Occipital lobe (tissue), 2 donors: ENCODE data around the gene SLC4A4. TPM values are rescaled to one million over a fixed set of nuclear protein-coding genes. Genes with fewer than 3 reads are reported as not detected.

Source experiments
- DNase-seq: peaks from one replicate; lab custom pipeline; 2025; lab: John Stamatoyannopoulos, UW
- total RNA-seq: library from RNA; depleted of rRNA; stranded (reverse); fragments of >200 nt; gene quantifications from one replicate; pipeline ENCODE4 v1.2.3, GENCODE V29; 2014

Gene SLC4A4
- total RNA-seq, 1 donor from 2014 or later = 15.6 TPM

DNA sequence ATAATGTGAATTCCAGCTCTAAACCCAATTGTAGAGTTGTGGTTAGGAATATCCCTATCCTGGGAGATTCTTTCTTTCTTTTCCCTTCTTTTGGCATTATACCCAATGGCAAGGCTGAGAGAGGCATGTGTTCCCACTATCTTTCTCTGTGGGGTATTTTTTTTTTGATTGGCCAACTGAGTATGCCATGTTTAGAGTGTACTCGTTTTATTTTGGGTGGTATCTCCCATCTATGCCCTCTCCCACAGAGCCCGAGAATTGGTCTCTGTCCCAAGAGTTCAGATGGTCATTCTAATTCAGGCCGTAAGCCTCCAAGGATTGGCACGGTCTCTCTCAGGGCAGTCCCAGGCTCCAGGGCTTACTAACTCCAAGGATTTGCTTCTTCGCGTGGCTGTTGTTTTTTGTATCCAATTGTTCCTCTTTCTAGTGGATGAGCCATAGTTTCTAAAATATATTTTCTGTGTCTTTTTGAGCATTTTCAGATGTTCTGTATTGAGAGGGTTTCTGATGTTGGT, 198.8 kb downstream of the SLC4A4 start:
- no peak for DNase-seq

DNA sequence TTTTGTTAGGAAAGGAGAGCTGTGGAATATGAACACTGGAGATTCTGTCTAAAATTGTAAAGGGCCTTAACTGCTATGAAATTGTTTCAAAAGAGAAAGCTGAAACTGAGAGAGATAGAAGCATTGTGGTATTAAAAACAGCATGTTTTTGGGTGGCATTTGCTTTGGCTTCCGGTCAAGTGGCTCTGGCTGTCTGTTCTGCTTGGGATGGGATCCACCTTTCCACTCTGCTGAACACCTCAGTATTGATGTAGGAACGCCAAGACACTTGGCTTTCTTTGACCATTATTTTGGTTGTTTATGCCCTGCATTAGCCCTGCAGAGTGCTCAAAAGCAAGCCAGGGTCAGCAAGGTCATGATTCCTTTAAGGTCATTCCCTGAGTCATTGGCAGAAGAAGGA, 199.7 kb downstream of the SLC4A4 start:
- no peak for DNase-seq

DNA sequence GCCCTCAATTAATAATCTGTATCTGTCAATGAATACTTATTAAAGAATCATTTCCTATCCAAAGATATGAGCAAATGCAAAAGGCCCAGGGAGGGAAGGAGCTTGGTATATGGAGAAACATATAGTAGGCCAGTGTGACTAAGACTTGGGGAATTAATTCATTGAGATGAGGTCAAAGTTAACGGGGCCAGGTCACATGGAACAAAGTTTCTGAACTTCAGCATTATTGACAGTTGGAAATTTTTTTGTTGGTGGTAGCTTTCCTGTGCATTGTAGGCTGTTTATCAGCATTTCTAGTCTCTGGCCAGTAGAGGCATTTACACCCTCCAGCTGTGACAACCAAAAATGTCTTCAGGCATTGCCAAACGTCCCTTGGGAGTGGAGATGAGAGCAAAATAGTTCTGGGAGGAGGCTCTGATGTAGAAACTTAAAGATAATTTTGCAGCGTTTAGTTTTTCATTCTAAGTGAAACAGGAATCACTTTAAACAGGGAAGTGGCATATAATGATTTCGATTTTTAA, 202.0 kb downstream of the SLC4A4 start:
- DNase-seq = no peak

DNA sequence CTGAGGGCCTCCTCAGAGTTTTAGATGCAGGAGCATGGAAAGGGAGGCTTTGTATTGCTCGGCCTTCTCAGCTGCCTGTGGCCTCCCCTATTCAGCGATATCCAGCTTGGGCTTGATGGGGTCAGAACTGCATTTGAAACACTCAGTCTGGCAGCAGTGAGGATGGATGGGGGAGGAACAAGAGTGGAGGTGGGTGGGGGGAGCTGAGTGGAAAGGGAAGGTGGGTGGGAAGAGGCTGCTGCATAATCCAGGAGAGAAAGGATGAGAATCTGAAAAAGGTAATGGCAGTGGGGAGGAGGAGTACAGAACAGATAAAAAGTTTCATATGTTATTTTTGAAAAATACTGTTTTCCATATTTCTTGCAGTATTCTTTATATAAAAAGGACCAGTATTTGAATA, 202.7 kb downstream of the SLC4A4 start:
- no peak for DNase-seq

DNA sequence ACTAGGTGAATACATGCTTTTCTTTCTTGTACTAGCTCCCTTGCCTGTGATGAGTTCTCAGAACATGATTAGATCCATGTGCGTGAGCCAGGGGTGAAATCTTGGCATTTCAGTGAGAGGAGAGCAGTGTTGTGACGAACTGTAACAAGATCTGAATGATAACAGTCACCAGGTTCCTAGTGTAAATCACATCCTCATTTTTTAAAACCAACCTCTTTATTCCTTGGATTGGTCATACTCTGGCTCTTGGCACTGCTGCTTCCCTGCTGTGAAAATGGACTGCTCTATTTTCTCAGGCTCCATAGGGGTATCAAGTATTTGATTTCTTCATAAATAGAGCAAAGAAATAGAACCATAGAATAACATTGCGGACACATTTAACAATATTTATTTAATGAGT, 206.3 kb downstream of the SLC4A4 start:
- DNase-seq = no peak

DNA sequence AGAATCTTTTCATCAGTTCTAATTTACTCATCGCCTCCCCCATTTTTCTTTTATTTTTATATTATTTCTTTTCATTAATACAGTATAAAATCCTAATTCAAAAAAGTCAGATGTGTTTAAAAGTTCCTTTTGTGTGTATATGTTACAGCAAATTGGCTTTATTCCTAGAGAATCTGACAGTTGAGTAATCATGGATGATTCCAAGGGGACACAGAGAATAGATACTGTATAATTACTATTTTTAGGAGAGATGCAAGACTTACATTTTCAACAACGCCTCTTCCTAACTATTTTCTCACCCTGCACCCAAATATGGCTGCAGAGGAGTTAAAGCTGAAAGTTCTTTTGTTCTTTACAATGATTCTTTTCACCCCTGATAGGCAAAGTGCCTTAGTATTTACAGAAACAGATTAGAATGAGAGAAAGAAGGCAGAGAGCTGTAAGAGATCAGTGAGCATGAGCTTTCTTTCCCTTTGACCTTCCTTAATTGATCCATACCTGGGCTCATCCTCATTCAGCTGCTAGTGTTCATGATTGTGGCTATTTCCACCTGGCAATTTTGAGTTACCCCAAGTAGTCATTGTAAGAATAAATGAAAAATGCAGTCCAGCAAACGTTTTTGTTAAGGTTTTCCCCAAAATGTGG, 210.8 kb downstream of the SLC4A4 start:
- DNase-seq = no peak

DNA sequence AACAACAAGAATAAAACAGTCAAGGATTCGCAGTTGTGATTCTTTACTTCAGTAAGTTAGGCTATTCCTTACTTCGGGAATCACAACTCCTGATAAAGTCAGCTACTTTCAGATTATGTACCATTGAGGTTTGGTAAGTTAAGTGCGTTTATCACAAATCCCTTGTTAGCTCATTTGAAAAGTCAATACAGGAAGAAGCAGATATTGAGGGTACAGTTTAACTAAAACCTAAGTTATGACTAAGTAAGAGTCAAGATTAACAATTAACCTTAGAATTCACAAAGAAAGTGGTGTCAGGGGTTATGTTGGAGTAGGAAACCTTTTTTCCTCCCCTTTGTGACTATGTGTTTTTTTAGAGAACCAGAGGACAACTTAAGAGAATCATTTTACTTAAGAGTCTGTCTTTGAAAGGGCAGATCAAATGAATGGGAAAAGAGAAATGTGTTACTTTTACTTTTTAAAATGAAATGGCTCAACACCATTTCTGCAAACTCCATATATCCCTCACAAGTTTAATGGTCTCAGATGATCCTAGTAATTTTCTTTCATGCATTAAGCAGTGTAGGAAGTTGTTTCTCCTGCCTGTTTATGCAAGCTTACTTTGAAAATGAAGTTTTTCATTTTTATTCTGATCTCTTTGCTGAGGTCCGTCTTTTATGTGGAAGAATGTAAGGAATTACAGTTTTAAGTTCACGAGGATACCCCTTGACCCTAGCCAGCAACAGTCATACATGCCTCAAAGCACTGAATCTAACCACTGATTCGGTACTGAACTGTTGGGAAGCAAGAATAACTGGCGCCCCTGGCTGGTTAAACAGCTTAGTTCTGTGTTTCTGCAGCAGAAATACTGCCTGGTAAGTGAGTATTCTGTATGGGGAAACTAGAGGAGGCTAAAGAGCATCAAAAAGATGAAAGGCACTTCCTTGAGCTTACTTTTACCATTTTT, 211.7 kb downstream of the SLC4A4 start:
- no peak for DNase-seq

DNA sequence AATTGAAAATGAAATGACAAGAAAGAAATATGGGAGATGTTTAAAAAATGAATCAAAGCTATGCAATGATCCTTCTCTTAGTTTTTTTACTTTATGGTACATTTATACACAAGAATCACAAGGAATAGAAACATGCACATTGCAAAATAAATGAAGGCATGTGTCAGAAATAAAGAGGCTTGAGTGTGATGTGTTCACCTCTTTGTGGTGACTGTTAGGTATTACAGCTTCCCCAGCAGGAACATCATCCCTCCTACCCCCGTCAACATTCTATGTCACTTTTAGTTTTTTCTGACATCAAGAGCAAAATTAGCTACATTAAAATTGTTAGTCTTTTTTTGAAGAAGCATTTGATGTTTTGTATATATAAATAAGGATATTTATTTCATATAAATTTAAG, 214.8 kb downstream of the SLC4A4 start:
- no peak for DNase-seq

DNA sequence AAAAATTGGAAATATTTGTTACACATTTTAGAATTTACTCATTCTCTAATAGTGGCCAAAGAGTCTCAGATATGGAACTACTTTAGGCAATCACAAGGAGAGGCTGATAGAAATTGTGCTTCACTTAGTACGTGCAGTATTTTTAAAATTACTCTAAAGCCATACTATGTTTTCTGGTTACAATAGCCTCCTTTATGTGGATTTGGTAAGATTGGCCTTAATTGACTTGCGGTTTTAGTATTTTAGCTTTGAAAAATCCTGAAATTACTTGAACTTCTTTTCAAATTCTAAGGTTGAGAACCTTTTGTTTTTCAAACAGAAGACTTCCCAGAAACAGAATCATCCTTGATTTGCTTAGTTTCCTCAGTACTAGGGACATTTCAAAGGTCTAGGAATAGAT, 215.2 kb downstream of the SLC4A4 start:
- DNase-seq = no peak

DNA sequence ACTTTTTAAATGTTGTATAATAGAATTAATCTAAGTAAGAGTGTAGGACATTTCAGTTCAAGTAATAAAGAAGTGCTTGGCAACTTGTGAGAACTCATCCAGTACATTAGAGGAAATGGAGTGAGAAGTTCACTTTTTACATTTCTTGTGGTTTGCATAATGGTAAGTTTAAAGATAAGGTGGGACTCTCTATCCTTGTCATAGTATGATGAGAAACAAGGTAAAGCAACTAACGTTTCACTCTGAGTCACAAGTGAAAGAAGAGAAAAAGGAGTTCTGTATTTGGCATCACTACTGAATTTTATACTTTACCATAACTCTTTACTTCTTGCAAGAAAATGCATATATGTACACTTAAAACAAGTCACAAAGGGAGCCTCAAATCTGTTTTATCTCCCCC, 219.4 kb downstream of the SLC4A4 start:
- no peak for DNase-seq

DNA sequence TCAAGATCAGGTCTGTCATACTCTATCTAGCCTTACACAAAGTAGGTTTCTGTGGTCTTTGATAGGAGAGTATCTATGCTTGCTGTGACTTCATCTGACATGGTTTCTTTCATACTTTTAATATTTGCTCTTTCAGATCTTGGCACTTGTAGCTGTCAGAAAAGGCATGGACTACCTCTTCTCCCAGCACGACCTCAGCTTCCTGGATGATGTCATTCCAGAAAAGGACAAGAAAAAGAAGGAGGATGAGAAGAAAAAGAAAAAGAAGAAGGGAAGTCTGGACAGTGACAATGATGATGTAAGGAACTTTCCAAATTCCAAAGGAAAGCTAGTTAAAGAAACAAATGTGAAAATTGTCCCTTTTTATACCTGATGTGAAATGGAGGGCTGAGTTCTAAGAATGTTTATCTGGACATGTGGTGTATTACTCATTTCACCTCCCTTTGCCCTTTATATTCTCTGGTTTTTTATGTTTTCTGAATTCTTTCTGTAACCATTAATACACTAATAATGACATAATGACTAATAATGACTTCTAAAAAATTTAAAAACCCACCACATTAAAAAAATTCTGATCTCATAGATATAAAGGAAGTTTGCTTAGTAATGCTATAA, 221.2 kb downstream of the SLC4A4 start:
- DNase-seq = no peak

DNA sequence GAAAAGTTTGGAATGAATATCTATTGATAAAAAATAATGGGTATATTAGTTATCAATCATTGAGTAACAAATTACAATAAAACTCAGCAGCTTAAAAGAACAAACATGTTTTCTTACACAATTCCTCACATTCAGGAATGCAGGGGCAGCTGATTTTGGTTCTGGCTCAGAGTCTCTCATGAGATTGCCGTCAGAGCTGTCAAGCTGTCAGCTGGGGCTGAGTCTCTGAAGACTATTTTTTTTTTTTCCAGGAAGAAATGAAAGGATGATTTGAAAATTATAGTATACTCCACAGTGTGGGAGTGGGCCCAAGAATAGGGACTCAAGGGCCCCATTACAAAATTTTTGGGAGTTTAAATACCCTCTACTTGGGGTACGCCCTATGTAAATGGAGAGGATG, 226.0 kb downstream of the SLC4A4 start:
- no peak for DNase-seq

DNA sequence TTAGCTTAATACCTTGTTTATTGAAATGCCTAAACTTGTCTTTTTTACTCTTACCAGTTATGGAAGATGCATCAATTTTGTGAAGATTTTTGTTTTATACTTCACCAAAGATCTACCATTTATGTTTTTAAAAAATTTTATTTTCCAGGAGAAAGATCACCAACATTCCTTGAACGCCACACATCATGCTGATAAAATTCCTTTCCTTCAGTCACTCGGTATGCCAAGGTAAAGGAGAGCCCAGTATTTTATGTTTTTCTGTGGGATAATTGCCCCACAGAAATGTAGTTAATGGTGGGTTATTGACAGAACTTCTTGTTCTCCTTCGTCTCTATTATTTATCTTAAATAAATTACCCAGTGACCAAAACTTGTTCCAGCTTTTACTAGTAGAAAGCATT, 228.0 kb downstream of the SLC4A4 start:
- DNase-seq = no peak

DNA sequence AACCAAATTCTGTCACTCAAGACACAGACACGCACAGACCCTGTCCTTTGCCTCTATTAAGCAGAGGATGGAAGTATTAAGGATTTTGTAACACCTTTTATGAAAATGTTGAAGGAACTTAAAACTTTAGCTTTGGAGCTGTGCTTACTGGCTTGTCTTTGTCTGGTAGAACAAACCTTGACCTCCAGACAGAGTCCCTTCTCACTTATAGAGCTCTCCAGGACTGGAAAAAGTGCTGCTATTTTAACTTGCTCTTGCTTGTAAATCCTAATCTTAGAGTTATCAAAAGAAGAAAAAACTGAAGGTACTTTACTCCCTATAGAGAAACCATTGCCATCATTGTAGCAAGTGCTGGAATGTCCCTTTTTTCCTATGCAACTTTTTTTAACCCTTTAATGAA, 229.3 kb downstream of the SLC4A4 start:
- DNase-seq = no peak

DNA sequence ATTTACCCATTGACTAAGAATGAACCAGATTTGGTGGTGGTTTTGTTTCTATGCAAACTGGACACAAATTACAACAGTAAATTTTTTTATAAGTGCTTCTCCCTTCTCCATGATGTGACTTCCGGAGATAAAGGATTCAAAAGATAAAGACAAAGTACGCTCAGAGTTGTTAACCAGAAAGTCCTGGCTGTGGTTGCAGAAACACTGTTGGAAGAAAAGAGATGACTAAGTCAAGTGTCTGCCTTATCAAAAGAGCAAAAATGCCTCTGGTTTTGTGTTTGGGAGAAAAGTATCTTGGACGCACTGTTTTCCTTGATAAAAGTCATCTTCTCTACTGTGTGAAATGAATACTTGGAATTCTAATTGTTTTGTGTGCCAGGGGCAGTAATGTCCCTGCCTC, 231.7 kb downstream of the SLC4A4 start:
- DNase-seq = no peak

DNA sequence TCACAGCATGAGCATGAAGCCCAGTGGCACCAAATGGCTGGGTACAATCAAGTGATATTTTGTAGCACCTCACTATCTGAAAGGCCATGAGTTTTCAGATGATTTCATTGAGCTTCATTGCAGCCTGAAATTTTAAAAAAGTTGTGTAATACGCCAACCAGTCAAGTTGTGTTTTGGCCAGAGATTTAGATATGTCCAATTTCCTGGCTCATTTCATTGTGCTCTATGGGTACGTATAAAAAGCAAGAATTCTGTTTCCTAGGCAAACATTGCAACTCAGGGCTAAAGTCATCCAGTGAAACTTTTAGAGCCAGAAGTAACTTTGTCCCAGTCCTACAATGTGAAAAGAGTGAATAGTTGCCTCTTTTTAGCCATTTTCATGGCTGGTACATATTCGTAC, 232.5 kb downstream of the SLC4A4 start:
- DNase-seq = no peak

DNA sequence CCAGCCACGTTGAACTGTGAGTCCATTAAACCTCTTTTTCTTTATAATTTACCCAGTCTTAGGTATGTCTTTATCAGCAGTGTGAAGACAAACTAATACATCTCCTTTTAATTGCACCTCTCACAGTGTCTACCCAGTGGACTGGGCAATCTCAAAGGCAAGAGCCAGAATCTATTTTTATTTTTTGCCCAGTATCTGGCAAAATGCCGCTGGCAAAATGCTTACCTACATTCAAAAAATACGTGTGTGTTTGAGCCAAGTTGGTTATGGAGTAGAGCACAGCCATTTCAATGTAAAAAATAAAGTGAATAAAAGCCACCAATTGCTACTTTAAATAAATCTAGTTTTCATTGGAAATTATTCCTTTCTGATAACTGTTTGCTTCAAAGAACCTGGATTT, 245.2 kb downstream of the SLC4A4 start:
- DNase-seq = no peak

DNA sequence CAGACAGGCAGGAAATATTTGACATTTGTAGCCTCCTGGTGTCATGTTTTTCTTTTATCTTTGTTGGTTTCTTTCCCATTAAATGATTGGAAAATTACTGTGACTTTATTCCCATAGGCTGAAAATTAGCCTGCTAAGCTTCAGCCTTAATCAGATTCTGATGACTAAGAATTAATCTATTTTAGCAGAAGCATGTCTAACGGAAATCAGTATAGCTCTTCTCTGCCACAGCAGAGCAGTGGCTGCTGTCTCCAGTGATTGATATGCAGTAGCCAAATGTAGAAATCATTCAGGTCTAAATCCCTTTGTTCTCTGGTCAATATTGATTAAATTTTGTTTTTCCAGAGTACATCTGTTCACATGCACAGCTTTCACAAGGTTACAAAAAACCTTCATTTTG, 245.8 kb downstream of the SLC4A4 start:
- no peak for DNase-seq

DNA sequence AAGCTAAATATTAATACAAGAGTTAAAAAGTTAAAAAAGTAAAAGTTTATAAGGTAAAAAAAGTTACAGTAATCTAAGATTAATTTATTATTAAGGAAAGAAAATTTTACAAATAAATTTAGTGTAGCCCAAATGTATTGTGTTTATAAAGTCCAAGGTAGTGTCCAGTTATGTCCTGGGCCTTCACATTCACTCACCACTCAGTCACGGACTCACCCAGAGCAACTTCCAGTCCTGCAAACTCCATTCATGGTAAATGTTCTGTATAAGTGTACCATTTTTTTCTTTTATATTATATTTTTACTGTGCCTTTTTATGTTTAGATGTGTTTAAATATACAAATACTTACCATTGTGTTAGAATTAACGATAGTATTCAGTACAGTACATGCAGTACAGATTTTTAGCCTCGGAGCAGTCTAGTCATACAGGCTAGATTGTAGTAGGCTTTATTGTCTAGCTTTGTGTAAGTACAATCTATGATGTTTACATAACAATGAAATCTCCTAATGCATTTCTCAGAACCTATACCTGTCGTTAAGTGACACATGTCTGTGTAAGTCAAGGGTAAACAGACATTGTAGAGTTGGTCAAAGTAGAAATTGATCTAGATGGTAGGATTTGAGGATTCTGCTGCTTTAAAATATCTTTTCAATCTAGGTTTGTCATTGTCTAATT, 247.4 kb downstream of the SLC4A4 start:
- DNase-seq = no peak

DNA sequence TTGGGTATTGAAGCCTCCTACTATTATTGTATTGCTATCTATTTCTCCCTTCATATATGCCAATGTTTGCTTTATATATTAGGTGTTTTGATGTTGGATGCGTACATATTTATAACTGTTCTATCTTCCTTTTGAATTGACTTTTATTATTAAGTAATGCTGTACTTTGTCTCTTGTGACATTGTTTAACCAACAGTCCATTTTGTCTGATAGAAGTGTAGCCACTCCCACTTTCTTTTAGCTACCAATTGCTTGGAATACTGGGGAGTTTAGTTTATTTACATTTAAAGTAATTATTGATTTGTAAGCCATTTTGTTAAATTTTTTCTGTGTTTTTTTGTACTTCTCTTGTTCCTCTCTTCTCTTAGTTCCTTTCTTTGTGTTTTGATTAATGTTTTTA, 249.2 kb downstream of the SLC4A4 start:
- DNase-seq = no peak

DNA sequence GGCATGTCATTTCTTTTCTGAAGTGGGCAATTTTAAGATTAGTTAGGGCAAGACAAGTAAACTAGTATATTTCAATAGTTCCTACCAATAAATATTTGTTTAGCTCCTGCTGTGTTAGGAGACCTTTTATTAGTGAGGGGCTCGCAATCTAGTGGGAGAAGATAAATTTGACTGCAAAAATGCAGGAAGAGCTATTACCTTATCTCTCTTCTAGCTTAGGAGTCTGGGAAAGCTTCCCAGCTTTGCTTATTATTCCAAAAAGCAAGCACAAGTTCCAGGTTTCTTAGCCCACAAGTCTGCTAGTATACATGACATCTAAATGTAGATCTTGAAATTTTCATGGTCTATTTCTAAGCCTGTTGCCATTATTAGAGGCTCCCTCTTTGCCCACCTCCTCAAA, 254.0 kb downstream of the SLC4A4 start:
- DNase-seq = no peak

DNA sequence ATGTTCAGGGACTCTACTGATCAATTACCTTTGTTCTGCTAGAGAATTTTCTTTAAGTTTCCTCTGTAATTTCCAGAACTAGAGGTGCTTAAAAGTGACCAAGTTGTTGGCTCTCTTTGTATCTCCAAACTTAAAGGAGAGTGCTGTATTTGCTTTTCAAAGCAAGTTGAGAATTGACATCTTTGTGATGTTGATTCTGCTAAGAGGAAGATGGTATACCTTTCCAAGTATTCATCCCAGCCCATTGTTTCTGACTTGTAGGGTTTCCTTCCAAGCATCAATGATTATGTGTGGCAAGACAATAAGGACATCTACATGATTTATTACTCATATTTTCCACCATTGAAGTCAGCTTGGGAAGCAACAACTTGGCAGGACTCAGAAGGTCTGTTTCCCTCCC, 254.5 kb downstream of the SLC4A4 start:
- no peak for DNase-seq
